PC-3 (cell line): ENCODE data around the gene CILP. TPM values are rescaled to one million over a fixed set of nuclear protein-coding genes. Genes with fewer than 3 reads are reported as not detected.

ENCODE experiments used
- ATAC-seq: fragments of 200-7000 bp; cut with Tn5 transposase; 2 replicates; pipeline ENCODE4 v1.9.1; 2020; ENCODE audit warnings: mild to moderate bottlenecking, moderate library complexity
- BruUV-seq: library from RNA; stranded (reverse); fragments of 400-500 nt; replicated peaks from 2 replicates; lab custom pipeline; 2021; lab: Mats Ljungman, UMichigan
- CTCF ChIA-PET: fragments of 300-600 bp; sonication (Branson Sonifier 250); formaldehyde crosslinking; loops from one replicate; lab custom pipeline; 2022; ENCODE audit warnings: antibody characterized with exemption; lab: Charles Lee
- POLR2A ChIA-PET: fragments of 300-600 bp; sonication (Branson Sonifier 250); formaldehyde crosslinking; loops from one replicate; lab custom pipeline; 2022; ENCODE audit warnings: antibody characterized with exemption; ENCODE audit not compliant: unreplicated experiment; lab: Charles Lee
- DNase-seq: peaks from one replicate; pipeline ENCODE4 v3.0.0-alpha.2; 2015
- H2AFZ ChIP-seq: fragments of 300-600 bp; sonication (generic); 2 replicates; pipeline ENCODE4 v1.6.0; 2016; ENCODE audit warnings: antibody characterized with exemption, low read length
- H3F3A ChIP-seq: fragments of 300-600 bp; sonication (generic); one replicate; pipeline ENCODE4 v1.6.0; 2017; ENCODE audit warnings: antibody characterized with exemption, low read length, control low read depth, mild to moderate bottlenecking; ENCODE audit not compliant: unreplicated experiment
- H3K27ac ChIP-seq: fragments of 300-600 bp; sonication (generic); 2 replicates; pipeline ENCODE4 v1.5.1; 2016; ENCODE audit warnings: mild to moderate bottlenecking, low read length
- H3K27me3 ChIP-seq: fragments of 300-600 bp; sonication (generic); 2 replicates; pipeline ENCODE4 v1.6.1; 2016; ENCODE audit warnings: low read length, mixed read lengths
- H3K36me3 ChIP-seq: fragments of 300-600 bp; sonication (generic); 2 replicates; pipeline ENCODE4 v1.6.1; 2016; ENCODE audit warnings: low read depth, mixed run types, low read length, mixed read lengths
- H3K4me1 ChIP-seq: fragments of 300-600 bp; sonication (generic); 2 replicates; pipeline ENCODE4 v1.5.1; 2016; ENCODE audit warnings: low read length; ENCODE audit not compliant: insufficient read depth
- H3K4me2 ChIP-seq: fragments of 300-600 bp; sonication (generic); 2 replicates; pipeline ENCODE4 v1.6.0; 2016; ENCODE audit warnings: low read length
- H3K4me3 ChIP-seq: fragments of 300-600 bp; sonication (generic); 2 replicates; pipeline ENCODE4 v1.5.1; 2016; ENCODE audit warnings: mild to moderate bottlenecking, low read length, mixed read lengths
- H3K79me2 ChIP-seq: fragments of 300-600 bp; sonication (generic); 2 replicates; pipeline ENCODE4 v1.6.1; 2017; ENCODE audit warnings: low read length, mixed read lengths
- H3K9ac ChIP-seq: fragments of 300-600 bp; sonication (generic); 2 replicates; pipeline ENCODE4 v1.6.0; 2016; ENCODE audit warnings: mild to moderate bottlenecking, low read length
- H3K9me2 ChIP-seq: fragments of 300-600 bp; sonication (generic); replicated peaks from 2 replicates; pipeline ENCODE4 v1.6.1; 2016; ENCODE audit warnings: mixed run types, low read length, mixed read lengths
- H3K9me3 ChIP-seq: fragments of 300-600 bp; sonication (generic); 2 replicates; pipeline ENCODE4 v1.6.1; 2016; ENCODE audit warnings: low read length, mixed read lengths
- H4K20me1 ChIP-seq: fragments of 300-600 bp; sonication (generic); 2 replicates; pipeline ENCODE4 v1.6.1; 2016; ENCODE audit warnings: low read length, mixed read lengths
- CTCF ChIP-seq: fragments of 300-600 bp; sonication (generic); conservative IDR thresholded peaks from 2 replicates; pipeline ENCODE4 v1.5.1; 2017; ENCODE audit warnings: antibody characterized with exemption, low read depth, mild to moderate bottlenecking, low read length
- EZH2 ChIP-seq: fragments of 300-600 bp; sonication (generic); IDR thresholded peaks from one replicate; pipeline ENCODE4 v1.6.1; 2017; ENCODE audit warnings: antibody characterized with exemption, mild to moderate bottlenecking, low read length; ENCODE audit not compliant: unreplicated experiment
- EZH2phosphoT487 ChIP-seq: fragments of 300-600 bp; sonication (generic); IDR thresholded peaks from 2 replicates; pipeline ENCODE4 v1.6.1; 2018; ENCODE audit warnings: mild to moderate bottlenecking, antibody characterized with exemption, low read length, borderline replicate concordance
- intact Hi-C: fragments of 100-400 bp; cut with micrococcal nuclease; formaldehyde crosslinking; loops from 2 replicates; pipeline ENCODE4 v1.9.0; 2023
- total RNA-seq: library from RNA; depleted of rRNA; stranded (reverse); fragments of >200 nt; gene quantifications from 2 replicates; pipeline ENCODE4 v1.2.3, GENCODE V29; 2014

The CILP gene
- total RNA-seq, 1 experiment from 2014 or later: not detected

DNA sequence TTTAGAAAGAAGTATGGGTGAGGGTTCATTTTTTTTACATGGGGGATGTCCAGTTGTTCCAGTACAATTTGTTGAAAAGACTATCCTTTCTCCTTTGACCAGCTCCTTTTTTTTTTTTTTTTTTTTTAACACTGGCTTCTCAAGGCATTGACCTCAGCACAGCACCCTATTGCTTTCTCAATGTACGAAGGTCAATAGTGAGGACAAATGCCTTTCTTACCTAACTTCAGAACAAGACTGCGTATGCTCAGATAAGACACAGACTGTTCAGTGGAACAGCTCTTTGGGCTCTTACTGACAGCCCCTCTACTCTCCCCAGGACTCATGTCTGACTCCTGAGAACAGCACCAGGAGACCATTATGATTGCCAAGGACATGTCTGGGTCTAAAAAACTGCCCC is 10.4 kb upstream of the CILP start:
- POLR2A ChIA-PET: no interaction called here
- no peak overlapping the region for H3K27ac ChIP-seq
- H3K4me2 ChIP-seq: no peak overlapping the region
- no peaks in the 10 kb centered on the region for H3K9me2 ChIP-seq
- no peaks in the 10 kb centered on the region for H3K27me3 ChIP-seq
- no peaks in the 10 kb centered on the region for H3F3A ChIP-seq
- ATAC-seq (no peak), DNase-seq (no peak)
- H4K20me1 ChIP-seq: no peaks in the 10 kb centered on the region
- no peak for TF ChIP-seq CTCF
- TF ChIP-seq EZH2: no peak
- TF ChIP-seq EZH2phosphoT487: no peak
- no peaks in the 10 kb centered on the region for H3K79me2 ChIP-seq
- H3K9me3 ChIP-seq: no peaks in the 10 kb centered on the region
- no peaks in the 10 kb centered on the region for H3K36me3 ChIP-seq
- H3K4me1 ChIP-seq: no peaks in the 10 kb centered on the region
- CTCF ChIA-PET: no interaction called here
- H2AFZ ChIP-seq: no peak overlapping the region
- intact Hi-C loops: no loop called here
- no TSS peak for BruUV-seq
- no peak overlapping the region for H3K4me3 ChIP-seq
- H3K9ac ChIP-seq: no peak overlapping the region

DNA sequence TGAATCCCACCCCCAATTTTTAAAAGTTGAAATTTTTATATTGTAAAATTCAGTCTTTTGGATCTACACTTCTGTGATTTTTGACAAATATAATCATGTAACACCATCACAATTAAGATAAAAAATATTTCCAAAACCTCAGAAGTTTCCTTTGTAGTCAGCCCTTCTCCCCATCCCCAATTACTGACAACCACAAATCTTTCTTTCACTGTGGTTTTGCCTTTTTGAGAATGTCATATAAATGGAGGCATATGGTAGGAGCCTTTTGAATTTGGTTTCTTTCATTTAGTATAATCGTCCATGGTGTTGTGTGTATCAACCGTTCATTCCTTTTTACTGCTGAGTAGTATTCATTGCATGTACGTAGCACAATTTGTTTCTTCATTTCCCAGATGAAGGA is 7.9 kb upstream of the CILP start:
- TF ChIP-seq EZH2phosphoT487 (no peak), CTCF (no peak), EZH2 (no peak)
- Histone ChIP-seq H3K9me2 (no peaks in the 10 kb centered on the region), H3F3A (no peaks in the 10 kb centered on the region), H3K4me1 (no peaks in the 10 kb centered on the region), H4K20me1 (no peaks in the 10 kb centered on the region), H2AFZ (no peak overlapping the region), H3K4me3 (no peak overlapping the region), H3K27me3 (no peaks in the 10 kb centered on the region), H3K9me3 (no peaks in the 10 kb centered on the region), H3K27ac (no peak overlapping the region), H3K9ac (no peak overlapping the region), H3K79me2 (no peaks in the 10 kb centered on the region), H3K4me2 (no peak overlapping the region), H3K36me3 (no peaks in the 10 kb centered on the region)
- ATAC-seq (no peak), DNase-seq (no peak)
- CTCF ChIA-PET: no interaction called here
- intact Hi-C loops: no loop called here
- no TSS peak for BruUV-seq
- POLR2A ChIA-PET: no interaction called here

- CTCF ChIA-PET: interaction anchor here (0.5 kb wide), 1 partner anchor 30 kb away, joined by 10 read pairs; no protein-coding TSS in a partner anchor
- no peaks in the 10 kb centered on the region for H3K36me3 ChIP-seq
- POLR2A ChIA-PET: no interaction called here
- BruUV-seq: no TSS peak
- H3K27ac ChIP-seq: no peak overlapping the region
- H3K4me1 ChIP-seq: no peaks in the 10 kb centered on the region
- no peak overlapping the region for H3K4me3 ChIP-seq
- H3F3A ChIP-seq: no peaks in the 10 kb centered on the region
- no peaks in the 10 kb centered on the region for H3K27me3 ChIP-seq
- no peaks in the 10 kb centered on the region for H3K9me2 ChIP-seq
- DNase-seq: no peak
- H3K9me3 ChIP-seq: no peaks in the 10 kb centered on the region
- H3K79me2 ChIP-seq: no peaks in the 10 kb centered on the region
- no peak overlapping the region for H3K9ac ChIP-seq
- H4K20me1 ChIP-seq: no peaks in the 10 kb centered on the region
- intact Hi-C loops: no loop called here
- ATAC-seq: no peak
- H2AFZ ChIP-seq: no peak overlapping the region
- no peak overlapping the region for H3K4me2 ChIP-seq
- TF ChIP-seq EZH2phosphoT487 (no peak), EZH2 (no peak), CTCF (no peak)
Measured at GRCh38 chr15:65217526-65218482, 6.5 kb upstream of the CILP start.
